ENCODE results near the gene MYB.

GRCh38 chr6:135266675-135267074 lies 85.6 kb downstream of the MYB start:
- TF ChIP-seq EZH2 (IDR thresholded peaks at IDR 0.05; ENCODE audit: insufficient read depth, poor library complexity, severe bottlenecking): no peak
- no peak for TF ChIP-seq EZH2phosphoT487 (IDR thresholded peaks at IDR 0.05; ENCODE audit: insufficient read depth, low read depth)

Measured in GM23248 (cell line).